HepG2 (cell line): ENCODE data around the gene ZNF184. TPM values are rescaled to one million over a fixed set of nuclear protein-coding genes. Genes with fewer than 3 reads are reported as not detected.

Experiments used
- AKNA ChIP-seq: sonication (generic); formaldehyde crosslinking; IDR thresholded peaks from 2 replicates; pipeline ENCODE4 v1.4.0; 2020; ENCODE audit warnings: missing genetic modification reagents, borderline replicate concordance
- ATF7-NPFF ChIP-seq: sonication (generic); formaldehyde crosslinking; IDR thresholded peaks from 2 replicates; pipeline ENCODE4 v1.8.1; 2023; ENCODE audit warnings: mild to moderate bottlenecking, low read depth, missing genetic modification reagents, moderate library complexity
- KLF12 ChIP-seq: sonication (generic); formaldehyde crosslinking; IDR thresholded peaks from 2 replicates; pipeline ENCODE4 v1.4.0; 2020; ENCODE audit warnings: missing genetic modification reagents, borderline replicate concordance
- MAFK ChIP-seq, 2 experiments: IDR thresholded peaks in 1 of 2; conservative IDR thresholded peaks in 1 of 2; 2 replicates each; pipeline ENCODE4 v1.6.1; 2011; ENCODE audit warnings: improper control_type of control experiment in 2 of 2, low read length in 2 of 2
- RFX1 ChIP-seq: fragments of 450-650 bp; IDR thresholded peaks from 2 replicates; pipeline ENCODE4 v1.6.1; 2017
- SNAPC4 ChIP-seq: sonication (generic); formaldehyde crosslinking; IDR thresholded peaks from 2 replicates; pipeline ENCODE4 v1.4.0; 2020; ENCODE audit warnings: mild to moderate bottlenecking, missing genetic modification reagents
- STAT5B ChIP-seq: sonication (generic); formaldehyde crosslinking; IDR thresholded peaks from 2 replicates; pipeline ENCODE4 v1.4.0; 2020; ENCODE audit warnings: missing genetic modification reagents
- THRA ChIP-seq: sonication (generic); formaldehyde crosslinking; IDR thresholded peaks from 2 replicates; pipeline ENCODE4 v1.4.0; 2020; ENCODE audit warnings: missing genetic modification reagents, borderline replicate concordance
- ZBTB26 ChIP-seq: IDR thresholded peaks from 2 replicates; pipeline ENCODE4 v1.6.1; 2016; ENCODE audit warnings: missing compliant biosample characterization, missing genetic modification reagents, borderline replicate concordance
- ZNF614 ChIP-seq: IDR thresholded peaks from 2 replicates; pipeline ENCODE4 v1.6.1; 2018; ENCODE audit warnings: missing biosample characterization, missing genetic modification reagents, inconsistent platforms, borderline replicate concordance
- ZNF703 ChIP-seq: sonication (generic); formaldehyde crosslinking; IDR thresholded peaks from 2 replicates; pipeline ENCODE4 v1.5.1; 2020; ENCODE audit warnings: missing genetic modification reagents, mild to moderate bottlenecking, moderate library complexity, borderline replicate concordance
- ZNF710 ChIP-seq: sonication (generic); formaldehyde crosslinking; IDR thresholded peaks from 2 replicates; pipeline ENCODE4 v1.5.0; 2020; ENCODE audit warnings: mild to moderate bottlenecking, missing genetic modification reagents, borderline replicate concordance
- ZNF777 ChIP-seq: sonication (generic); formaldehyde crosslinking; IDR thresholded peaks from 2 replicates; pipeline ENCODE4 v1.4.0; 2020; ENCODE audit warnings: missing genetic modification reagents
- polyA plus RNA-seq, 8 experiments: library from polyadenylated mRNA; depleted of rRNA in 3 of 8; stranded (reverse) in 7 of 8; unstranded in 1 of 8; fragments of >200 nt; fragmentation: Illumina TruSeq in 4 of 8; extraction: Trizol in 4 of 8; gene quantifications; 2 replicates each; pipeline versions ENCODE4 v1.2.1 to v1.2.3, GENCODE V29; 2011 to 2016; ENCODE audit warnings: low read depth in 4 of 8, missing spikeins in 1 of 8, mixed read lengths in 1 of 8; ENCODE audit not compliant: insufficient read depth in 1 of 8
- total RNA-seq, 5 experiments: library from RNA; depleted of rRNA; stranded (reverse); fragments of >200 nt; fragmentation: Illumina TruSeq; extraction: Trizol; gene quantifications; 2 replicates each; pipeline ENCODE4 v1.2.3, GENCODE V29; 2016; ENCODE audit warnings: low read depth in 1 of 5

Gene ZNF184
- total and polyA plus RNA-seq, 2 of the 13 experiments (the other 11 are each of a cell fraction or from before 2014, with no cell fraction given): 2.1 to 10.1 TPM

- TF ChIP-seq ZBTB26 (CRISPR knock-in tag): no peak
- TF ChIP-seq KLF12: no peak
- no peak for TF ChIP-seq RFX1
- peak; percentile 69; the same call in 1 of the 2 replicates for TF ChIP-seq ZNF710 (CRISPR knock-in tag)
- TF ChIP-seq SNAPC4: 0 out of 2 replicates have a peak, but pooled peaks have one; percentile 10
- TF ChIP-seq STAT5B: 0 out of 2 replicates have a peak, but pooled peaks have one; percentile 48
- peak; percentile 77 to 78 for TF ChIP-seq MAFK (conservative IDR thresholded peaks at IDR 0.05 in 1 of 2, IDR thresholded peaks at IDR 0.05 in 1 of 2; ENCODE audit: low read length in 2 of 2)
- no peak for TF ChIP-seq ATF7-NPFF (CRISPR knock-in tag)
- TF ChIP-seq ZNF614 (CRISPR knock-in tag): peak; percentile 51; the same call in 1 of the 2 replicates
- TF ChIP-seq THRA (CRISPR knock-in tag): no peak
- no peak for TF ChIP-seq AKNA
- peak; percentile 38; the same call in 1 of the 2 replicates for TF ChIP-seq ZNF777 (CRISPR knock-in tag)
- 0 out of 2 replicates have a peak, but pooled peaks have one; percentile 69 for TF ChIP-seq ZNF703
Measured at GRCh38 chr6:27503436-27504030, 30.6 kb upstream of the ZNF184 start (continued).
